ENCODE results near the gene UROC1. TPM values are rescaled to one million over a fixed set of nuclear protein-coding genes. Genes with fewer than 3 reads are reported as not detected.

UROC1 gene
- total and polyA plus RNA-seq, 2 of the 4 experiments (the other 2 are of a cell fraction) = not detected

DNA sequence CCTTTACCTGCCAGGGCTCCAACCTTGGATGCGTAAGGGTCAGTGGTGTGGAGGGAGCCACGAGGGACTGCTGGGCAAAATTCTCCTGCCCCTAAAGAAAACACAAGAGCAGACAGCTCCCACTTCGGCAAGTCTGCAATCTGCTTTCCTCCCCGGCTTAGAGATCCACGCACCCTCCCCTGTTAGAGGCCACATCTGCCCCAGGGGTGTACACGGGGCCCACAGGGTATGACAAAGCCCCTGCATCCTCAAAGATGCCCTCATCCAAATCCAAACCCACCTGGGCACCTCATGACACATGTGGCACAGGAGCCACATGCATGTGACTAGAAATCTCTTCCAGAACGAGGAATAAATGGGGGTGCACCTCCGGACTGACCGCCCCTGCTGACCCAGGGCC is 67.4 kb downstream of the UROC1 start:
- H2BK15ac ChIP-seq (ENCODE audit: low read depth, low read length) = no peak overlapping the region
- no peak overlapping the region for H2BK20ac ChIP-seq (ENCODE audit: low read depth, low read length)
- ATAC-seq (ENCODE audit: low read depth) = no peak
- H2BK120ac ChIP-seq (ENCODE audit: low read depth, low read length) = no peak overlapping the region
- H4K8ac ChIP-seq (ENCODE audit: low read depth in 2 of 2, low read length in 2 of 2) = no peak overlapping the region
- H3K4ac ChIP-seq (ENCODE audit: low read depth, low read length) = no peak overlapping the region
- no peaks in the 10 kb centered on the region for H3K9me3 ChIP-seq (ENCODE audit: control insufficient read depth, insufficient read depth, low read length)
- peaks cover 9% of the 10 kb centered on the region for H3K4me1 ChIP-seq (ENCODE audit: control insufficient read depth, insufficient read depth, low read length)
- 61% methylated on average over 3 of the region's 9 CpGs; no CpG with 5 or more reads in 1 of the 2 experiments for WGBS, 2 experiments (ENCODE audit: extremely low coverage in 2 of 2, insufficient read length in 1 of 2)
- H4K91ac ChIP-seq (ENCODE audit: insufficient read depth, low read depth, low read length) = no peak overlapping the region
- H3K18ac ChIP-seq (ENCODE audit: low read depth, low read length) = no peak overlapping the region
- in situ Hi-C loops (cut with MboI; ENCODE audit: low sequenced_read_pairs) = no loop called here
- no peak overlapping the region for H3K14ac ChIP-seq (replicated peaks; ENCODE audit: low read depth, low read length)
- TF ChIP-seq MAZ (IDR thresholded peaks at IDR 0.05; ENCODE audit: borderline replicate concordance, low read depth, low read length) (no peak), RAD21 (IDR thresholded peaks at IDR 0.05; ENCODE audit: low read length) (no peak), BHLHE40 (IDR thresholded peaks at IDR 0.05; ENCODE audit: low read depth, low read length) (no peak), MAFK (IDR thresholded peaks at IDR 0.05; ENCODE audit: low read depth, low read length) (no peak), CTCF (conservative IDR thresholded peaks at IDR 0.05; ENCODE audit: low read depth, low read length) (no peak), SMC3 (IDR thresholded peaks at IDR 0.05; ENCODE audit: low read depth, low read length) (no peak), RCOR1 (IDR thresholded peaks at IDR 0.05; ENCODE audit: insufficient replicate concordance, low read length) (no peak), MXI1 (IDR thresholded peaks at IDR 0.05; ENCODE audit: borderline replicate concordance, low read depth, low read length) (no peak), POLR2A (IDR thresholded peaks at IDR 0.05; ENCODE audit: low read depth, low read length) (no peak), USF2 (IDR thresholded peaks at IDR 0.05; ENCODE audit: low read depth, low read length) (no peak)
- BruUV-seq (replicated peaks) = no TSS peak
- peaks cover 19% of the 10 kb centered on the region; the same call in 1 of the 2 replicates for H3K9me1 ChIP-seq (ENCODE audit: insufficient read depth, low read length)
- H3K56ac ChIP-seq (ENCODE audit: extremely low read depth, insufficient read depth, low read length) = no peak overlapping the region
- dilution Hi-C loops (cut with HindIII; ENCODE audit: low sequenced_read_pairs, unreplicated experiment) = no loop called here
- H3K4me2 ChIP-seq (ENCODE audit: low read depth, low read length) = no peak overlapping the region
- POLR2A ChIA-PET (ENCODE audit: unreplicated experiment) = no interaction called here
- H2AK5ac ChIP-seq (ENCODE audit: low read depth, low read length) = no peak overlapping the region
- no peak for DNase-seq
- H3K9ac ChIP-seq (ENCODE audit: low read depth, low read length) = no peak overlapping the region
- CTCF ChIA-PET = no interaction called here
- H2AFZ ChIP-seq (replicated peaks; ENCODE audit: low read length, poor library complexity) = no peak overlapping the region
- H3K27me3 ChIP-seq (ENCODE audit: control insufficient read depth, insufficient read depth, low read length) = no peaks in the 10 kb centered on the region
- peaks cover 11% of the 10 kb centered on the region; the same call in 1 of the 2 replicates for H4K20me1 ChIP-seq (ENCODE audit: insufficient read depth, low read length)
- H3K23ac ChIP-seq (ENCODE audit: low read depth, low read length) = no peak overlapping the region
- H3K27ac ChIP-seq (ENCODE audit: insufficient read depth, low read length) = no peak overlapping the region
- no peak overlapping the region for H2BK5ac ChIP-seq (ENCODE audit: low read depth, low read length, poor library complexity, severe bottlenecking)
- H3K4me3 ChIP-seq (ENCODE audit: insufficient read depth, low read depth, low read length) = no peak overlapping the region
- intact Hi-C loops (cut with micrococcal nuclease) = no loop called here
- peaks cover 12% of the 10 kb centered on the region for H3K36me3 ChIP-seq (ENCODE audit: control insufficient read depth, insufficient read depth, low read length)
- H2AK9ac ChIP-seq (replicated peaks; ENCODE audit: low read depth, low read length, poor library complexity) = no peak overlapping the region
- H3K79me1 ChIP-seq (ENCODE audit: low read depth in 1 of 2, low read length in 2 of 2) = peaks cover 3 to 13% of the 10 kb centered on the region in 2 experiments; a peak in 3 of 4 replicates
- no peak overlapping the region for H4K5ac ChIP-seq (ENCODE audit: low read depth, low read length)
